ENCODE results near the gene ASCL2.

The ASCL2 gene

DNA sequence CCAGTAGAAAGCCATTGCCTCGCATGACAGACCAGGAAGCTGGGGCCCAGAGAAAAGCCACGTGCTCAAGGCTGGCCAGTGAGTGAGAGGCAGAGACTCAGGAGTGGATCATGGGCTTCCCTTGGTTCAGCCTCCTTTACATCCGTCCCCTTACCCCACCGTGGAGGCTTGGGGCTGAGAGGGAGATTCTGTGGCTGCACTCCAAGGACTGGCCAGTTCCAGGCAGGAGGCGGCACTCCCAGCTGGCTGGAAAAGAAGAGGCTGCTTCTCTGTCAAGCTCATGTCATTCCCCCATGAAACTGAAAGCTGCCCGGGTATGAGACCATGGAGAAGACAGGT is 6.6 kb upstream of the ASCL2 start:
- POLR2A ChIA-PET: no interaction called here
- peaks cover 0 to 13% (median 6%) of the 10 kb centered on the region in 5 experiments for H3K27me3 ChIP-seq (replicated peaks in 2 of 5; ENCODE audit: control insufficient read depth in 4 of 5, insufficient read depth in 5 of 5, low read length in 4 of 5)
- 90% methylated on average over 5 of the region's 6 CpGs for WGBS (ENCODE audit: insufficient coverage)
- H3K36me3 ChIP-seq (ENCODE audit: control insufficient read depth in 4 of 4, insufficient read depth in 4 of 4, low read length in 3 of 4): no peaks in the 10 kb centered on the region
- no peak for DNase-seq
- no peak overlapping the region for H3K27ac ChIP-seq (ENCODE audit: insufficient read depth in 1 of 2, low read depth in 1 of 2, low read length in 2 of 2, poor library complexity in 1 of 2, severe bottlenecking in 2 of 2)
- H3K4me1 ChIP-seq (ENCODE audit: control extremely low read depth in 1 of 4, control insufficient read depth in 4 of 4, insufficient read depth in 4 of 4, low read length in 3 of 4): no peaks in the 10 kb centered on the region
- H3K9me3 ChIP-seq (ENCODE audit: control extremely low read depth in 1 of 5, control insufficient read depth in 4 of 5, insufficient read depth in 2 of 5, low read depth in 1 of 5, low read length in 4 of 5): peaks cover 2 to 35% (median 13%) of the 10 kb centered on the region in 5 experiments
- no peak overlapping the region for H3K4me3 ChIP-seq (ENCODE audit: control insufficient read depth in 1 of 7, extremely low read depth in 1 of 7, insufficient read depth in 4 of 7, low read depth in 2 of 7, low read length in 6 of 7)
- CTCF ChIA-PET: interaction anchor here (0.9 to 1.0 kb wide), 2 partner anchors 28 to 77 kb away, joined by 3 to 4 read pairs; no protein-coding TSS in a partner anchor

GRCh38 chr11:2276280-2277007 is 6.1 kb upstream of the ASCL2 start:
- peaks cover 0 to 18% (median 11%) of the 10 kb centered on the region in 5 experiments for H3K27me3 ChIP-seq (replicated peaks in 2 of 5; ENCODE audit: control insufficient read depth in 4 of 5, insufficient read depth in 5 of 5, low read length in 4 of 5)
- no peak overlapping the region for H3K27ac ChIP-seq (ENCODE audit: insufficient read depth in 1 of 2, low read depth in 1 of 2, low read length in 2 of 2, poor library complexity in 1 of 2, severe bottlenecking in 2 of 2)
- no peaks in the 10 kb centered on the region for H3K36me3 ChIP-seq (ENCODE audit: control insufficient read depth in 4 of 4, insufficient read depth in 4 of 4, low read length in 3 of 4)
- no peak overlapping the region for H3K4me3 ChIP-seq (ENCODE audit: control insufficient read depth in 1 of 7, extremely low read depth in 1 of 7, insufficient read depth in 4 of 7, low read depth in 2 of 7, low read length in 6 of 7)
- CTCF ChIA-PET: interaction anchor here (0.9 to 1.2 kb wide), 4 partner anchors 14 to 77 kb away, joined by 3 to 4 read pairs (median 3); no protein-coding TSS in a partner anchor
- POLR2A ChIA-PET: no interaction called here
- DNase-seq: no peak
- peaks cover 2 to 30% (median 13%) of the 10 kb centered on the region in 5 experiments for H3K9me3 ChIP-seq (ENCODE audit: control extremely low read depth in 1 of 5, control insufficient read depth in 4 of 5, insufficient read depth in 2 of 5, low read depth in 1 of 5, low read length in 4 of 5)
- 97% methylated on average over 10 of the region's 14 CpGs for WGBS (ENCODE audit: insufficient coverage)
- peaks cover 0 to 2% (median 0%) of the 10 kb centered on the region in 4 experiments for H3K4me1 ChIP-seq (ENCODE audit: control extremely low read depth in 1 of 4, control insufficient read depth in 4 of 4, insufficient read depth in 4 of 4, low read length in 3 of 4)

GRCh38 chr11:2275334-2276279 is 5.2 kb upstream of the ASCL2 start:
- over 99% methylated on average over 24 of the region's 30 CpGs for WGBS (ENCODE audit: insufficient coverage)
- Histone ChIP-seq H3K4me1 (ENCODE audit: control extremely low read depth in 1 of 4, control insufficient read depth in 4 of 4, insufficient read depth in 4 of 4, low read length in 3 of 4) (peaks cover 0 to 10% (median 7%) of the 10 kb centered on the region in 4 experiments), H3K36me3 (ENCODE audit: control insufficient read depth in 4 of 4, insufficient read depth in 4 of 4, low read length in 3 of 4) (no peaks in the 10 kb centered on the region), H3K27me3 (replicated peaks in 2 of 5; ENCODE audit: control insufficient read depth in 4 of 5, insufficient read depth in 5 of 5, low read length in 4 of 5) (peaks cover 0 to 26% (median 15%) of the 10 kb centered on the region in 5 experiments), H3K9me3 (ENCODE audit: control extremely low read depth in 1 of 5, control insufficient read depth in 4 of 5, insufficient read depth in 2 of 5, low read depth in 1 of 5, low read length in 4 of 5) (peaks cover 2 to 24% (median 9%) of the 10 kb centered on the region in 5 experiments), H3K27ac (ENCODE audit: insufficient read depth in 1 of 2, low read depth in 1 of 2, low read length in 2 of 2, poor library complexity in 1 of 2, severe bottlenecking in 2 of 2) (no peak overlapping the region), H3K4me3 (ENCODE audit: control insufficient read depth in 1 of 7, extremely low read depth in 1 of 7, insufficient read depth in 4 of 7, low read depth in 2 of 7, low read length in 6 of 7) (no peak overlapping the region)
- ChIA-PET POLR2A (no interaction called here), CTCF (interaction anchor here (1.0 to 1.4 kb wide), 4 partner anchors 15 to 59 kb away, joined by 3 to 4 read pairs (median 3); no protein-coding TSS in a partner anchor)
- DNase-seq: no peak

DNA sequence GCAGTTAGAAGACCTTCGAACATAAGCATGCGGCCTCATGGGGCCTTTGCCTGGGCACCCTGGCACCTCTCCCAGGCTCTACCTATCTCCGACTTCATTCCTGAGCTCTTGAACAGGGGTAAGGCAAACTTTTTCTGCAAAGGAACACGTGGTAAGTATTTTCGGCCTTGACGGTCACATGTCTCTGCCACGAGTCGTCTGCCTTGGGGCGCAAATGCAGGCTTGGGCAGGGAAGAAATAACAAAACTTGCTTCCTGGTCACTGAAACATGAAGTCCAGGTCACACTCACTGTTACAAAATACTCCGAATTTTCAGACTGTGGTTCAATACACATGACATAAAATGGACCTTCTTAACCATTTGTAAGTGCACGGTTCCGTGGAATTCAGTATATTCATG is 3.4 kb upstream of the ASCL2 start:
- Histone ChIP-seq H3K4me1 (ENCODE audit: control extremely low read depth in 1 of 4, control insufficient read depth in 4 of 4, insufficient read depth in 4 of 4, low read length in 3 of 4) (peaks cover 0 to 26% (median 24%) of the 10 kb centered on the region in 4 experiments), H3K27me3 (replicated peaks in 2 of 5; ENCODE audit: control insufficient read depth in 4 of 5, insufficient read depth in 5 of 5, low read length in 4 of 5) (peaks cover 0 to 36% (median 23%) of the 10 kb centered on the region in 5 experiments), H3K4me3 (ENCODE audit: control insufficient read depth in 1 of 7, extremely low read depth in 1 of 7, insufficient read depth in 4 of 7, low read depth in 2 of 7, low read length in 6 of 7) (no peak overlapping the region), H3K9me3 (ENCODE audit: control extremely low read depth in 1 of 5, control insufficient read depth in 4 of 5, insufficient read depth in 2 of 5, low read depth in 1 of 5, low read length in 4 of 5) (peaks cover 0 to 11% (median 4%) of the 10 kb centered on the region in 5 experiments), H3K27ac (ENCODE audit: insufficient read depth in 1 of 2, low read depth in 1 of 2, low read length in 2 of 2, poor library complexity in 1 of 2, severe bottlenecking in 2 of 2) (no peak overlapping the region), H3K36me3 (ENCODE audit: control insufficient read depth in 4 of 4, insufficient read depth in 4 of 4, low read length in 3 of 4) (no peaks in the 10 kb centered on the region)
- CTCF ChIA-PET: interaction anchor here (0.6 to 2.7 kb wide), 3 partner anchors 76 to 1053 kb away, joined by 3 to 7 read pairs (median 3); no protein-coding TSS in a partner anchor
- 96% methylated on average over 12 of the region's 12 CpGs for WGBS (ENCODE audit: insufficient coverage)
- POLR2A ChIA-PET: no interaction called here
- no peak for DNase-seq

GRCh38 chr11:2273311-2273710 is 2.9 kb upstream of the ASCL2 start:
- CTCF ChIA-PET: interaction anchor here (0.6 to 2.7 kb wide), 3 partner anchors 75 to 1053 kb away, joined by 3 to 7 read pairs (median 3); no protein-coding TSS in a partner anchor
- DNase-seq: no peak
- POLR2A ChIA-PET: no interaction called here
- peaks cover 0 to 9% (median 0%) of the 10 kb centered on the region in 5 experiments for H3K9me3 ChIP-seq (ENCODE audit: control extremely low read depth in 1 of 5, control insufficient read depth in 4 of 5, insufficient read depth in 2 of 5, low read depth in 1 of 5, low read length in 4 of 5)
- over 99% methylated on average over 12 of the region's 15 CpGs for whole genome bisulfite sequencing (ENCODE audit: insufficient coverage)
- H3K27me3 ChIP-seq (replicated peaks in 2 of 5; ENCODE audit: control insufficient read depth in 4 of 5, insufficient read depth in 5 of 5, low read length in 4 of 5): peaks cover 0 to 36% (median 23%) of the 10 kb centered on the region in 5 experiments
- H3K4me3 ChIP-seq (ENCODE audit: control insufficient read depth in 1 of 7, extremely low read depth in 1 of 7, insufficient read depth in 4 of 7, low read depth in 2 of 7, low read length in 6 of 7): no peak overlapping the region
- peaks cover 0 to 30% (median 27%) of the 10 kb centered on the region in 4 experiments for H3K4me1 ChIP-seq (ENCODE audit: control extremely low read depth in 1 of 4, control insufficient read depth in 4 of 4, insufficient read depth in 4 of 4, low read length in 3 of 4)
- H3K27ac ChIP-seq (ENCODE audit: insufficient read depth in 1 of 2, low read depth in 1 of 2, low read length in 2 of 2, poor library complexity in 1 of 2, severe bottlenecking in 2 of 2): no peak overlapping the region
- no peaks in the 10 kb centered on the region for H3K36me3 ChIP-seq (ENCODE audit: control insufficient read depth in 4 of 4, insufficient read depth in 4 of 4, low read length in 3 of 4)

- ChIA-PET CTCF (interaction anchor here (1.3 to 2.7 kb wide), 2 partner anchors 75 to 78 kb away, joined by 3 to 7 read pairs; no protein-coding TSS in a partner anchor), POLR2A (no interaction called here)
- Histone ChIP-seq H3K4me3 (ENCODE audit: control insufficient read depth in 1 of 7, extremely low read depth in 1 of 7, insufficient read depth in 4 of 7, low read depth in 2 of 7, low read length in 6 of 7) (no peak overlapping the region), H3K4me1 (ENCODE audit: control extremely low read depth in 1 of 4, control insufficient read depth in 4 of 4, insufficient read depth in 4 of 4, low read length in 3 of 4) (peaks cover 0 to 30% (median 27%) of the 10 kb centered on the region in 4 experiments), H3K27ac (ENCODE audit: insufficient read depth in 1 of 2, low read depth in 1 of 2, low read length in 2 of 2, poor library complexity in 1 of 2, severe bottlenecking in 2 of 2) (no peak overlapping the region), H3K27me3 (replicated peaks in 2 of 5; ENCODE audit: control insufficient read depth in 4 of 5, insufficient read depth in 5 of 5, low read length in 4 of 5) (peaks cover 0 to 36% (median 23%) of the 10 kb centered on the region in 5 experiments), H3K36me3 (ENCODE audit: control insufficient read depth in 4 of 4, insufficient read depth in 4 of 4, low read length in 3 of 4) (no peaks in the 10 kb centered on the region), H3K9me3 (ENCODE audit: control extremely low read depth in 1 of 5, control insufficient read depth in 4 of 5, insufficient read depth in 2 of 5, low read depth in 1 of 5, low read length in 4 of 5) (peaks cover 0 to 5% (median 0%) of the 10 kb centered on the region in 5 experiments)
- WGBS (ENCODE audit: insufficient coverage): 98% methylated on average over 7 of the region's 7 CpGs
- DNase-seq: no peak
These were observed 2.5 kb upstream of the ASCL2 start for GRCh38 chr11:2272946-2273280.
